ENCODE results near the gene FABP3. TPM values are rescaled to one million over a fixed set of nuclear protein-coding genes. Genes with fewer than 3 reads are reported as not detected.

FABP3 gene
- total and polyA plus RNA-seq, 2 of the 13 experiments (the other 11 are each of a cell fraction or from before 2014, with no cell fraction given) = 0.21 to 0.24 TPM

DNA sequence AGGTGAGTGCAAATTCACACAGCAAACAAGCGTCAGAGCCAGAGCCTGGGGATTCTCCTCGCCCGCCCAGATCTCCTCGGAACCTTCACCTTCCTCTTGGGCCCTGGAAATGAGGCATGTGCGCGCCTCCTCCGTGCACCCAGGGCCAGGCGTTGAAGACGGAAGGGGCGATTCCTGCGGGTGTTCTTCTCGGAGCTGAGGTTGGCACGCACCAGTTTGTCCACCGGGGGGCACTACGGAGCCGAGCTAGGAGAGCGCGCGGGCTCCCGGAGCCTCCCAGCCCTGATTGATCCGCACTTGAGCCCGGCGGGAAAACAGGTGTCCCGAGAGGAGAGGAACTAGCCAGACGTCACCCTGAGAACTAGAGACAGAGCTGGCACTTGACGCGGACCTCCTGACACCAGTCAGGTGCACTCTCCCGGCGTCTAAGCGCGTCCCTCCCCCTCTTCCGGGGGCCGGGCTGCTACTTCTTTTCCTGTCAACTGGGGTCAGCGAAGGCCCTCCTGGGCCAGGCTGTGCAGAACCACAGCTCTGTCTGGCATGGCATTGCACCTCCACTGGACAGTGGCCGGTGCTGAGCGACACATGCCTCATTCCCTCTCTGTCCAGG is 21.8 kb upstream of the FABP3 start (continued):
- TF ChIP-seq, protein P1, sequence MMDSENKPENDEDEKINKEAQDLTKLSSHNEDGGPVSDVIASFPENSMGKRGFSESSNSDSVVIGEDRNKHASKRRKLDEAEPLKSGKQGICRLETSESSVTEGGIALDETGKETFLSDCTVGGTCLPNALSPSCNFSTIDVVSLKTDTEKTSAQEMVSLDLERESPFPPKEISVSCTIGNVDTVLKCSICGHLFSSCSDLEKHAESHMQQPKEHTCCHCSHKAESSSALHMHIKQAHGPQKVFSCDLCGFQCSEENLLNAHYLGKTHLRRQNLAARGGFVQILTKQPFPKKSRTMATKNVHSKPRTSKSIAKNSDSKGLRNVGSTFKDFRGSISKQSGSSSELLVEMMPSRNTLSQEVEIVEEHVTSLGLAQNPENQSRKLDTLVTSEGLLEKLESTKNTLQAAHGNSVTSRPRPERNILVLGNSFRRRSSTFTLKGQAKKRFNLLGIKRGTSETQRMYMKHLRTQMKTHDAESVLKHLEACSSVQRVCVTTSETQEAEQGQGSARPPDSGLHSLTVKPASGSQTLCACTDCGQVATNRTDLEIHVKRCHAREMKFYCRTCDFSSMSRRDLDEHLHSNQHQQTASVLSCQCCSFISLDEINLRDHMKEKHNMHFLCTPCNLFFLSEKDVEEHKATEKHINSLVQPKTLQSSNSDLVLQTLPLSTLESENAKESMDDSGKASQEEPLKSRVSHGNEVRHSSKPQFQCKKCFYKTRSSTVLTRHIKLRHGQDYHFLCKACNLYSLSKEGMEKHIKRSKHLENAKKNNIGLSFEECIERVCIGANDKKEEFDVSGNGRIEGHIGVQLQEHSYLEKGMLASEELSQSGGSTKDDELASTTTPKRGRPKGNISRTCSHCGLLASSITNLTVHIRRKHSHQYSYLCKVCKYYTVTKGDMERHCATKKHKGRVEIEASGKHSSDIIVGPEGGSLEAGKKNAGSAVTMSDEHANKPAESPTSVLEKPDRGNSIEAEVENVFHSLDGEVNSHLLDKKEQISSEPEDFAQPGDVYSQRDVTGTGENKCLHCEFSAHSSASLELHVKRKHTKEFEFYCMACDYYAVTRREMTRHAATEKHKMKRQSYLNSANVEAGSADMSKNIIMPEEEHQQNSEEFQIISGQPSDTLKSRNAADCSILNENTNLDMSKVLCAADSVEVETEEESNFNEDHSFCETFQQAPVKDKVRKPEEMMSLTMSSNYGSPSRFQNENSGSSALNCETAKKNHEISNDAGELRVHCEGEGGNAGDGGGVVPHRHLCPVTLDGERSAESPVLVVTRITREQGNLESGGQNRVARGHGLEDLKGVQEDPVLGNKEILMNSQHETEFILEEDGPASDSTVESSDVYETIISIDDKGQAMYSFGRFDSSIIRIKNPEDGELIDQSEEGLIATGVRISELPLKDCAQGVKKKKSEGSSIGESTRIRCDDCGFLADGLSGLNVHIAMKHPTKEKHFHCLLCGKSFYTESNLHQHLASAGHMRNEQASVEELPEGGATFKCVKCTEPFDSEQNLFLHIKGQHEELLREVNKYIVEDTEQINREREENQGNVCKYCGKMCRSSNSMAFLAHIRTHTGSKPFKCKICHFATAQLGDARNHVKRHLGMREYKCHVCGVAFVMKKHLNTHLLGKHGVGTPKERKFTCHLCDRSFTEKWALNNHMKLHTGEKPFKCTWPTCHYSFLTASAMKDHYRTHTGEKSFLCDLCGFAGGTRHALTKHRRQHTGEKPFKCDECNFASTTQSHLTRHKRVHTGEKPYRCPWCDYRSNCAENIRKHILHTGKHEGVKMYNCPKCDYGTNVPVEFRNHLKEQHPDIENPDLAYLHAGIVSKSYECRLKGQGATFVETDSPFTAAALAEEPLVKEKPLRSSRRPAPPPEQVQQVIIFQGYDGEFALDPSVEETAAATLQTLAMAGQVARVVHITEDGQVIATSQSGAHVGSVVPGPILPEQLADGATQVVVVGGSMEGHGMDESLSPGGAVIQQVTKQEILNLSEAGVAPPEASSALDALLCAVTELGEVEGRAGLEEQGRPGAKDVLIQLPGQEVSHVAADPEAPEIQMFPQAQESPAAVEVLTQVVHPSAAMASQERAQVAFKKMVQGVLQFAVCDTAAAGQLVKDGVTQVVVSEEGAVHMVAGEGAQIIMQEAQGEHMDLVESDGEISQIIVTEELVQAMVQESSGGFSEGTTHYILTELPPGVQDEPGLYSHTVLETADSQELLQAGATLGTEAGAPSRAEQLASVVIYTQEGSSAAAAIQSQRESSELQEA (CRISPR knock-in tag; IDR thresholded peaks at IDR 0.05; ENCODE audit: not compliant biosample characterization) = peak; percentile 36
- TF ChIP-seq PHF21A (CRISPR knock-in tag; IDR thresholded peaks at IDR 0.05) (no peak), ERF (CRISPR knock-in tag; IDR thresholded peaks at IDR 0.05) (peak; percentile 69), GABPB1 (CRISPR knock-in tag; IDR thresholded peaks at IDR 0.05) (peak; percentile 67), KLF15 (CRISPR knock-in tag; IDR thresholded peaks at IDR 0.05; ENCODE audit: borderline replicate concordance) (no peak), SPEN (CRISPR knock-in tag; IDR thresholded peaks at IDR 0.05; ENCODE audit: low read depth) (peak; percentile 38; the same call in 1 of the 2 replicates), TBX2 (CRISPR knock-in tag; IDR thresholded peaks at IDR 0.05; ENCODE audit: borderline replicate concordance) (peak; percentile 59; the same call in 1 of the 2 replicates), PAWR (CRISPR knock-in tag; IDR thresholded peaks at IDR 0.05; ENCODE audit: borderline replicate concordance) (no peak), ZNF841 (CRISPR knock-in tag; IDR thresholded peaks at IDR 0.05; ENCODE audit: borderline replicate concordance) (no peak), NR2F1 (CRISPR knock-in tag; IDR thresholded peaks at IDR 0.05) (peak in 1 of 2 experiments; percentile 17; a peak in 1 of 4 replicates)
- TF ChIP-seq, protein P2, sequence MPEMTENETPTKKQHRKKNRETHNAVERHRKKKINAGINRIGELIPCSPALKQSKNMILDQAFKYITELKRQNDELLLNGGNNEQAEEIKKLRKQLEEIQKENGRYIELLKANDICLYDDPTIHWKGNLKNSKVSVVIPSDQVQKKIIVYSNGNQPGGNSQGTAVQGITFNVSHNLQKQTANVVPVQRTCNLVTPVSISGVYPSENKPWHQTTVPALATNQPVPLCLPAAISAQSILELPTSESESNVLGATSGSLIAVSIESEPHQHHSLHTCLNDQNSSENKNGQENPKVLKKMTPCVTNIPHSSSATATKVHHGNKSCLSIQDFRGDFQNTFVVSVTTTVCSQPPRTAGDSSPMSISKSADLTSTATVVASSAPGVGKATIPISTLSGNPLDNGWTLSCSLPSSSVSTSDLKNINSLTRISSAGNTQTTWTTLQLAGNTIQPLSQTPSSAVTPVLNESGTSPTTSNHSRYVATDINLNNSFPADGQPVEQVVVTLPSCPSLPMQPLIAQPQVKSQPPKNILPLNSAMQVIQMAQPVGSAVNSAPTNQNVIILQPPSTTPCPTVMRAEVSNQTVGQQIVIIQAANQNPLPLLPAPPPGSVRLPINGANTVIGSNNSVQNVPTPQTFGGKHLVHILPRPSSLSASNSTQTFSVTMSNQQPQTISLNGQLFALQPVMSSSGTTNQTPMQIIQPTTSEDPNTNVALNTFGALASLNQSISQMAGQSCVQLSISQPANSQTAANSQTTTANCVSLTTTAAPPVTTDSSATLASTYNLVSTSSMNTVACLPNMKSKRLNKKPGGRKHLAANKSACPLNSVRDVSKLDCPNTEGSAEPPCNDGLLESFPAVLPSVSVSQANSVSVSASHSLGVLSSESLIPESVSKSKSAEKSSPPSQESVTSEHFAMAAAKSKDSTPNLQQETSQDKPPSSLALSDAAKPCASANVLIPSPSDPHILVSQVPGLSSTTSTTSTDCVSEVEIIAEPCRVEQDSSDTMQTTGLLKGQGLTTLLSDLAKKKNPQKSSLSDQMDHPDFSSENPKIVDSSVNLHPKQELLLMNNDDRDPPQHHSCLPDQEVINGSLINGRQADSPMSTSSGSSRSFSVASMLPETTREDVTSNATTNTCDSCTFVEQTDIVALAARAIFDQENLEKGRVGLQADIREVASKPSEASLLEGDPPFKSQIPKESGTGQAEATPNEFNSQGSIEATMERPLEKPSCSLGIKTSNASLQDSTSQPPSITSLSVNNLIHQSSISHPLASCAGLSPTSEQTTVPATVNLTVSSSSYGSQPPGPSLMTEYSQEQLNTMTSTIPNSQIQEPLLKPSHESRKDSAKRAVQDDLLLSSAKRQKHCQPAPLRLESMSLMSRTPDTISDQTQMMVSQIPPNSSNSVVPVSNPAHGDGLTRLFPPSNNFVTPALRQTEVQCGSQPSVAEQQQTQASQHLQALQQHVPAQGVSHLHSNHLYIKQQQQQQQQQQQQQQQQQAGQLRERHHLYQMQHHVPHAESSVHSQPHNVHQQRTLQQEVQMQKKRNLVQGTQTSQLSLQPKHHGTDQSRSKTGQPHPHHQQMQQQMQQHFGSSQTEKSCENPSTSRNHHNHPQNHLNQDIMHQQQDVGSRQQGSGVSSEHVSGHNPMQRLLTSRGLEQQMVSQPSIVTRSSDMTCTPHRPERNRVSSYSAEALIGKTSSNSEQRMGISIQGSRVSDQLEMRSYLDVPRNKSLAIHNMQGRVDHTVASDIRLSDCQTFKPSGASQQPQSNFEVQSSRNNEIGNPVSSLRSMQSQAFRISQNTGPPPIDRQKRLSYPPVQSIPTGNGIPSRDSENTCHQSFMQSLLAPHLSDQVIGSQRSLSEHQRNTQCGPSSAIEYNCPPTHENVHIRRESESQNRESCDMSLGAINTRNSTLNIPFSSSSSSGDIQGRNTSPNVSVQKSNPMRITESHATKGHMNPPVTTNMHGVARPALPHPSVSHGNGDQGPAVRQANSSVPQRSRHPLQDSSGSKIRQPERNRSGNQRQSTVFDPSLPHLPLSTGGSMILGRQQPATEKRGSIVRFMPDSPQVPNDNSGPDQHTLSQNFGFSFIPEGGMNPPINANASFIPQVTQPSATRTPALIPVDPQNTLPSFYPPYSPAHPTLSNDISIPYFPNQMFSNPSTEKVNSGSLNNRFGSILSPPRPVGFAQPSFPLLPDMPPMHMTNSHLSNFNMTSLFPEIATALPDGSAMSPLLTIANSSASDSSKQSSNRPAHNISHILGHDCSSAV (CRISPR knock-in tag; IDR thresholded peaks at IDR 0.05; ENCODE audit: borderline replicate concordance) = no peak
